Stimulated activated CD4-positive, alpha-beta T cell treated with anti-CD3 and anti-CD28 coated beads, Interleukin-1b, Interleukin-23, amount 100 ng/mL, for 48 hours (primary cell): ENCODE results near the gene ABHD12.
"Not testable (repeated sequence)": the region's sequence is repeated elsewhere in the genome, so short reads cannot be mapped to it uniquely, and the experiment has no call there.

Experiments used
- DNase-seq: peaks from one replicate; pipeline ENCODE4 v3.0.0-alpha.2; 2020

The ABHD12 gene

GRCh38 chr20:25390538-25391528 lies at the start of gene ABHD12:
TSS of gene ABHD12 (minus strand) at chr20:25390835. CDS start at chr20:25390703, 132 bp downstream.
- peak; percentile 96 for DNase-seq

- no peak for DNase-seq
These were observed 48.7 kb upstream of the ABHD12 start for GRCh38 chr20:25439328-25439727.

GRCh38 chr20:25437153-25437581 lies 46.5 kb upstream of the ABHD12 start:
- no peak for DNase-seq

- DNase-seq: no peak
These were observed 33.9 kb upstream of the ABHD12 start for GRCh38 chr20:25424536-25424935.

GRCh38 chr20:25422032-25422431 lies 31.4 kb upstream of the ABHD12 start:
- no peak for DNase-seq

- DNase-seq: no peak
These were observed 30.5 kb upstream of the ABHD12 start for GRCh38 chr20:25421102-25421501.

DNA sequence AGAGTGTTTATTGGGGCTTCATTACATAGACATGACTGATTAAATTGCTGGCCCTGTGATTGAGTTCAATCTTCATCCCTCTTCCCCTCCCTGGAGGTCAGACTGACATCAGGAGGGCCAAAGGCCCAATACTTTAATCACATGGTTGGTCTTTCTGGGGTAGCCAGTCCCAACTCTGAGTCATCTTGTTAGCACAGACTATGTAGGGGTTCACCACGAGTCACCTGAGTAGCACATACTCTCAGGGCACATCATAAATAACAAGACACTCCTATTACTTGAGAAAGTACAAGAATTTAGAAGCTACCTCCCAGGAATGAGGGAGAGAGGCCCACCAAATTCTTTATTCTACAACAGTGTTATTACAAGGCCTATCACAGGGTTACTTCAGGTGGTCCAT lies 28.1 kb upstream of the ABHD12 start:
- no peak for DNase-seq

DNA sequence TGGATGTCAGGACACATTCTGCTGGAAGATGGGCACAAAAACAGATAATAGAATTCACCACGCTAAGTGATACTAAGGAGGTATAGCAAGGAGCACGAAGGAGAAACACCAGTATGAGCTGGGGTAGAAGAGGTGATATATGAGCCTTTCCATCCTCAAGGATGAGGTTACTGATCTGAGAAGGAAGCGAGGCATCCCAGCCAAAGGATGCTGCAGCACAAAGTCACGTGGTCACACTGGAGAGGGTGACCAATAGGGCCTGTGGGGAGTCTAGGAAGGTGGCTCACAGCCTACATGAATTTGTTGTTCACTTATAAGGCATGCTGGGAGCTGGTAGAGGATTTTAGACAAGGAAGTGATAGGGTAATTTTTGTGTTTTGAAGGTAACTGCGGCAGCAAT lies 18.3 kb upstream of the ABHD12 start:
- no peak for DNase-seq

- no peak for DNase-seq
These were observed 17.5 kb upstream of the ABHD12 start for GRCh38 chr20:25408170-25408547.

GRCh38 chr20:25407311-25408169 lies 16.9 kb upstream of the ABHD12 start, which contains the start of gene GINS1:
TSS of gene GINS1 (plus strand) at chr20:25407673. CDS start at chr20:25407821, 148 bp downstream.
- peak; percentile 89 for DNase-seq

DNA sequence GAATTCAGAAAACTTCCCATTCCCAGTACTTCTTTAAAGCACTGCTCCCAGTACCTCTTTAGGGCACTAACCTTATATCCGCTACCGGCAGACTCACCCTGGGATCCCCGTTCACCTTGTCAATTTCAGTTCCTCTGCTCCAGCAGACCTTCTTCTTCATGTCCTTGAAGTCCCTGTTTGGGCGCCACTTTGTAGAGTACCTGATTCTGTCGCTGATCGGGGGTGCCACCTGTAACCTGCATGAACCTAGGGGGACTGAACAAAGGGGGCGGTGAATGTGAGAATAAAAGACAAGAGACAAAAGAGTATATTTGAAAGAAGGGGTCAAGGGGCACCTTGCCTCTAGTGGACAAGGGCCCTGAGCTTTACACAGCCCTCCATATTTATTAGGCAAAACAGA lies 11.9 kb upstream of the ABHD12 start:
- DNase-seq: no peak

GRCh38 chr20:25400291-25400732 lies 9.7 kb upstream of the ABHD12 start:
- not testable (repeated sequence) for DNase-seq

DNA sequence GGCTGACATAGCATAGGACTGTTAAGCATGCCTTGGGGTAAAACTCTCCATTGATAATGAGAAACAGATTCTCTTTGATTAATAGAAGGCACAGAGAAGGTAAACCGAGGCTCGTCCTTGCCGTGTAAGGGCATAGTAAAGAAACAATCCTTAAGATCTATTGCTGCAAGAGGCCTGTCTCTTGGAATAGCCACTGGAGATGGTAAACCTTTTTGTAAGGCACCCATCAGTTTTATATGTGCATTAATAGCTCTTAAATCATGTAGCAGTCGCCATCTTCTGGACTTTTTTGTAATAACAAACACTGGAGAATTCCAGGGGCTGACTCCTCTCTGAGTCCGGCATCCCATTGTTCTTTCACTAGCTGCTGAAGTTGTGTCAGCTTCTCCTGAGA lies 8.4 kb upstream of the ABHD12 start:
- no peak for DNase-seq

DNA sequence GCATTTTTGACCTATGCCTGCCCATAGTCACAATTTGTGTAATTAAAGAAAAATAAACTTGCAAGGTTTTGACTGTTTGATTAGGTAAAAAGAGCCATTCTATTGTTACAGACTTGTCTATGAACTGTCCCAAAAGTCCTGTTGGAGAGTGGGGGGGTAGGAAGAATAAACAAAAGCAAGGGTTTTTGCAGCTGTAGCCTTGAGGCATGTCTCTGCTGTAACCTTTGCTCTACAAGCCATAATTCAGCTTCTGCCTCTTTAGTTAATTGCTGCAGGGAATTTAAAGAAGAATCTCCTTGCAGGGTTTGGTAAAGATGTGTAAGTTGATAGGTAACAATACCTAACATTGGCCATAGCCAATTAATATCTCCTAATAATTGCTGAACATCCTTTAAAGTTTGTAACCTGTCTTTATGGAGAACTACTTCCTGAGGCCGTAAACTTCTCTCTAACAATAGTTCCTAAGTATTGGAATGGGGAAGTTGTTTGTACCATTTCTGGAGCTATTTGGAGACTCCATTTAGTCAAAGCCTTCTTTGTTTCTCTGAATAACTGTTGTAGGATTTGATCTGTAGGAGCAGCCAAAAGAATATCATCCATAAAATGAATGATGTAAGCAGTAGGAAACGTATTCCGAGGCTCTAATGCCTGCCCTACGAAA lies 7.9 kb upstream of the ABHD12 start:
- no peak for DNase-seq

GRCh38 chr20:25397821-25398220 lies 7.2 kb upstream of the ABHD12 start:
- no peak for DNase-seq

- no peak for DNase-seq
These were observed 6.5 kb upstream of the ABHD12 start for GRCh38 chr20:25397096-25397495.

GRCh38 chr20:25394996-25395395 lies 4.4 kb upstream of the ABHD12 start:
- DNase-seq: no peak

- DNase-seq: no peak
These were observed 3.6 kb upstream of the ABHD12 start for GRCh38 chr20:25394276-25394675.

- peak; percentile 24 for DNase-seq
These were observed 637 bp downstream of the ABHD12 start for GRCh38 chr20:25389858-25390537.

GRCh38 chr20:25389401-25389857 lies 1.2 kb downstream of the ABHD12 start:
- DNase-seq: no peak

- no peak for DNase-seq
These were observed 7.8 kb downstream of the ABHD12 start for GRCh38 chr20:25382704-25383370.
